Stomach (tissue), 9 donors: ENCODE measurements around the gene ANKRD11. TPM values are rescaled to one million over a fixed set of nuclear protein-coding genes. Genes with fewer than 3 reads are reported as not detected.

Source experiments
- DNase-seq, 2 donors: peaks; one replicate each; pipeline versions ENCODE4 v3.0.0 to v3.0.0-alpha.2; 2013 to 2019
- H3K27ac ChIP-seq, 5 donors: fragments of 200-600 bp in 4 of 5; sonication (generic) in 4 of 5; one replicate each; pipeline ENCODE4 v1.5.1; 2013 to 2019; ENCODE audit warnings: mild to moderate bottlenecking in 1 of 5, moderate library complexity in 1 of 5
- H3K27me3 ChIP-seq, 3 donors: fragments of 200-600 bp; sonication (generic); one replicate each; pipeline ENCODE4 v1.5.1; 2017 to 2019; ENCODE audit warnings: mixed run types in 1 of 3
- H3K36me3 ChIP-seq, 4 donors: fragments of 200-600 bp; sonication (generic); 1 replicate in 3 of 4; 2 replicates in 1 of 4; pipeline ENCODE4 v1.5.1; 2016 to 2019
- H3K4me1 ChIP-seq, 4 donors: fragments of 200-600 bp; sonication (generic); one replicate each; pipeline ENCODE4 v1.5.1; 2016 to 2019
- H3K4me3 ChIP-seq, 4 donors: fragments of 200-600 bp; sonication (generic) in 3 of 4; one replicate each; pipeline ENCODE4 v1.5.1; 2016 to 2019; ENCODE audit warnings: mild to moderate bottlenecking in 1 of 4
- H3K9me3 ChIP-seq, 4 donors: fragments of 200-600 bp; sonication (generic); one replicate each; pipeline ENCODE4 v1.5.1; 2016 to 2019
- EP300 ChIP-seq: sonication (generic); formaldehyde crosslinking; IDR thresholded peaks from one replicate; pipeline ENCODE4 v1.6.1; 2017; ENCODE audit warnings: antibody characterized with exemption
- POLR2A ChIP-seq, 4 donors: fragments of 450-650 bp; IDR thresholded peaks; one replicate each; pipeline ENCODE4 v1.6.1; 2016; ENCODE audit warnings: antibody characterized with exemption in 4 of 4, control low read depth in 2 of 4, mild to moderate bottlenecking in 1 of 4, moderate library complexity in 1 of 4
- POLR2AphosphoS5 ChIP-seq, 3 donors: sonication (generic); formaldehyde crosslinking; IDR thresholded peaks; one replicate each; pipeline ENCODE4 v1.6.1; 2016; ENCODE audit warnings: antibody characterized with exemption in 3 of 3
- WGBS, 5 donors: extraction: QIAGEN DNeasy Blood & Tissue Kit in 3 of 5; methylation state at CpG; one replicate each; pipeline versions ENCODE4 v1.1.5 to v1.1.7; 2013 to 2018; 5-methylcytosine and 5-hydroxymethylcytosine counted together
- intact Hi-C: fragments of 100-400 bp; cut with DNase I; formaldehyde crosslinking; loops from one replicate; pipeline ENCODE4 v1.15.1; 2023; ENCODE audit warnings: low total_unique reads
- polyA plus RNA-seq, 3 donors: library from polyadenylated mRNA; stranded (reverse); fragments of 200-250 nt; gene quantifications; one replicate each; pipeline ENCODE4 v1.2.3, GENCODE V29; 2013
- total RNA-seq, 5 donors: library from RNA; depleted of rRNA; stranded (reverse); fragments of >200 nt; gene quantifications; one replicate each; pipeline versions ENCODE4 v1.1.0 to v1.2.3, GENCODE V29; 2014 to 2016
- TF ChIP-seq, protein P1 (sequence below), 7 experiments: fragments of 450-650 bp in 4 of 7; fragments of 200-600 bp in 3 of 7; sonication (generic) in 3 of 7; IDR thresholded peaks; one replicate each; pipeline ENCODE4 v1.5.1; 2016 to 2019; ENCODE audit warnings: antibody characterized with exemption in 7 of 7, control low read depth in 2 of 7, mild to moderate bottlenecking in 1 of 7
- donor health status: healthy with polysubstance abuse.
- donor health status: Bipolar disorder and iron deficiency.
- donor health status: healthy.

The ANKRD11 gene
- total and polyA plus RNA-seq, 8 donors = 25.4 to 350 (median 88.7) TPM

DNA sequence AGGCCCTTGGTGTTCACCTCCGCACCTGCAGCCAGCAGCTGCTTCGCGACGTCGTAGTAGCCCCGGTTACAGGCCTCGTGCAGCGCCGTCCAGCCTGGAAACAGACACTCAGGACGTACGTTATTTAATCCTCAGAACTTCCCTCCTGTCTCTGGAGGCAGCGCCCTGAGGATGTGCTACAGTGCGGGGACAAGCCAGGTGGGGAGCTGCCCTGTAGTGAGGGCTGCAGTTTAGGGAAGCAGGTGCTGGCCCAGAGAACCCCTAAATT is 201.8 kb downstream of the ANKRD11 start:
- no peak for TF ChIP-seq EP300
- TF ChIP-seq, protein P1, sequence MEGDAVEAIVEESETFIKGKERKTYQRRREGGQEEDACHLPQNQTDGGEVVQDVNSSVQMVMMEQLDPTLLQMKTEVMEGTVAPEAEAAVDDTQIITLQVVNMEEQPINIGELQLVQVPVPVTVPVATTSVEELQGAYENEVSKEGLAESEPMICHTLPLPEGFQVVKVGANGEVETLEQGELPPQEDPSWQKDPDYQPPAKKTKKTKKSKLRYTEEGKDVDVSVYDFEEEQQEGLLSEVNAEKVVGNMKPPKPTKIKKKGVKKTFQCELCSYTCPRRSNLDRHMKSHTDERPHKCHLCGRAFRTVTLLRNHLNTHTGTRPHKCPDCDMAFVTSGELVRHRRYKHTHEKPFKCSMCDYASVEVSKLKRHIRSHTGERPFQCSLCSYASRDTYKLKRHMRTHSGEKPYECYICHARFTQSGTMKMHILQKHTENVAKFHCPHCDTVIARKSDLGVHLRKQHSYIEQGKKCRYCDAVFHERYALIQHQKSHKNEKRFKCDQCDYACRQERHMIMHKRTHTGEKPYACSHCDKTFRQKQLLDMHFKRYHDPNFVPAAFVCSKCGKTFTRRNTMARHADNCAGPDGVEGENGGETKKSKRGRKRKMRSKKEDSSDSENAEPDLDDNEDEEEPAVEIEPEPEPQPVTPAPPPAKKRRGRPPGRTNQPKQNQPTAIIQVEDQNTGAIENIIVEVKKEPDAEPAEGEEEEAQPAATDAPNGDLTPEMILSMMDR (IDR thresholded peaks at IDR 0.05) = no peak
- TF ChIP-seq POLR2A (IDR thresholded peaks at IDR 0.05) = no peak
- no peak for TF ChIP-seq POLR2AphosphoS5 (IDR thresholded peaks at IDR 0.05)
- Histone ChIP-seq H3K36me3 (peaks cover 46 to 82% (median 74%) of the 10 kb centered on the region in 4 donors), H3K4me3 (no peak overlapping the region), H3K27me3 (no peaks in the 10 kb centered on the region), H3K9me3 (no peaks in the 10 kb centered on the region), H3K27ac (no peak overlapping the region), H3K4me1 (peaks cover 0 to 22% (median 13%) of the 10 kb centered on the region in 4 donors)
- 90 to 97% (median 96%) methylated on average over 13 of the region's 13 CpGs for WGBS, 5 donors
- intact Hi-C loops = no loop called here
- no peak for DNase-seq

DNA sequence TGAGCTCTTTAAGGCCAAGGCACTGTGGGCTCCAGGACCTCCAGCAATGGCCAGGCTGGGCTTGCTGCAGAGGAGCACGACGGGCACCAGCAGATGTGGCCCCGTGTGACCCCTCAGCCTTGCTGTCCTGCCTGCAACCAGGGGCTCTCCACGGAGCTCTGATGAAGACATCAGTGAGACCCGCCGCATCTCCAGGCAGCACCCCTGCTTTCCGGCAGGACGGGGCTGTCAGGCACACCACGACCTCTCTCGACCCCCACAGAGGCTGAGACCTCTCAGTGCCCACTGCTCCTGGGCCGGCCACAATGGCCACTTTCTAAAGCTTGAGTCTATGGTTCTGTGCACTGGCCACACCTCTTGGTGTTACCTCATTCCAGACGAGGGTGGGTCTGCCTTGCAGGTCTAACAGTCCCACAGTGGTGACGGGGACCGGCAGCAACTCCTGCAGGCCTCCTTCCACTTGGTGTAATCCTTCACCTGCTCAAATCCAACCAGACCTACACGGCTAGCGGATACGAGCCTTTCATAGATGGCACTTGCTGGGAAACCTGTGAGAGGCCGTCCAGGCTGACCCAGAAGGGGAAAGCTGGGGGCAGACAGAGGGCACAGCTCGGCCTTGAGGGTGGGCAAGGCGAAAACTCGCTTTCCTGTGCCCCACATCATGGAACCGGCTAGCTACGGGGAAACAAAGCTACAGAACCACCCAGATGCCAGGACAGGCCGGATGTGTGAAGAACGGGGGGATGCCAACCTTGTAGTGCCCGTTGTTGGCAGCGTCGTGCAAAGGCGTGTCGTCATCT is 202.4 kb downstream of the ANKRD11 start:
- peaks cover 51 to 87% (median 79%) of the 10 kb centered on the region in 4 donors for H3K36me3 ChIP-seq
- TF ChIP-seq, protein P1 (IDR thresholded peaks at IDR 0.05) = no peak
- TF ChIP-seq EP300 (no peak), POLR2A (IDR thresholded peaks at IDR 0.05) (no peak), POLR2AphosphoS5 (IDR thresholded peaks at IDR 0.05) (no peak)
- intact Hi-C loops = no loop called here
- 88 to 93% (median 90%) methylated on average over 23 to 30 of the region's 30 CpGs for WGBS, 5 donors
- no peak overlapping the region for H3K27ac ChIP-seq
- DNase-seq = no peak
- H3K4me3 ChIP-seq = no peak overlapping the region
- no peaks in the 10 kb centered on the region for H3K27me3 ChIP-seq
- no peaks in the 10 kb centered on the region for H3K9me3 ChIP-seq
- peaks cover 0 to 17% (median 9%) of the 10 kb centered on the region in 4 donors for H3K4me1 ChIP-seq

DNA sequence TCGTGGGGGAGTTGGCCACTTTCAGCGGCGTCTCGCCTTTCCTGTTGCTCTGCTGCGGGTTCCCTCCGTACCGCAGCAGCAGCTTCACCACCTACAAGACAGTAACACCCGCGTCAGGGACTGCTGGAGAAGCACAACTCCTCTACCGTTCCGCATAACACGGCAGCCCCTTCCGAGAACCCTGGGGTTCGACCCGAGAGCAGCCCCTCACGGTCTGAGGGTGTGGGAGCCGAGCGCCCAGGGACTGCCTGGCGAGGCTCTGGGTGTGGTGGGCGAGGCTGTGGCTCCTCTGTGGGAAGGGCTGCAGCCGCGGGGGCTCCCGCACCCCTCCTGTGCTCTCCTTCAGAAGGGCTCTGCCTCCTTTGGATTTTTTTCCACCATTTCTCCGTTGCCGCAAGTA is 204.3 kb downstream of the ANKRD11 start:
- intact Hi-C loops = no loop called here
- Histone ChIP-seq H3K9me3 (no peaks in the 10 kb centered on the region), H3K4me3 (no peak overlapping the region), H3K27me3 (no peaks in the 10 kb centered on the region), H3K4me1 (peaks cover 0 to 7% (median under 1%) of the 10 kb centered on the region in 4 donors), H3K27ac (no peak overlapping the region), H3K36me3 (peaks cover 61 to 98% (median 95%) of the 10 kb centered on the region in 4 donors)
- 91 to 98% (median 92%) methylated on average over 19 to 25 of the region's 25 CpGs for WGBS, 5 donors
- TF ChIP-seq POLR2A (IDR thresholded peaks at IDR 0.05) (no peak), POLR2AphosphoS5 (IDR thresholded peaks at IDR 0.05) (no peak)
- TF ChIP-seq, protein P1 (IDR thresholded peaks at IDR 0.05) = no peak
- DNase-seq = no peak

GRCh38 chr16:89285381-89285780 is 205.0 kb downstream of the ANKRD11 start:
- no peak for DNase-seq

More at GRCh38 chr16:89285381-89285780, 205.0 kb downstream of the ANKRD11 start:
- intact Hi-C loops = no loop called here
- 92 to 96% (median 94%) methylated on average over 17 of the region's 17 CpGs for WGBS, 5 donors
- TF ChIP-seq EP300 = no peak
- no peak for TF ChIP-seq POLR2AphosphoS5 (IDR thresholded peaks at IDR 0.05)
- TF ChIP-seq, protein P1 (IDR thresholded peaks at IDR 0.05) = no peak
- no peak for TF ChIP-seq POLR2A (IDR thresholded peaks at IDR 0.05)
- Histone ChIP-seq H3K4me3 (no peak overlapping the region), H3K27ac (no peak overlapping the region), H3K27me3 (no peaks in the 10 kb centered on the region), H3K4me1 (peaks cover 0 to 7% (median 0%) of the 10 kb centered on the region in 4 donors), H3K9me3 (no peaks in the 10 kb centered on the region), H3K36me3 (peaks cover 68 to 98% (median 95%) of the 10 kb centered on the region in 4 donors)
